ENCODE results near the gene BSG.

GRCh38 chr19:594265-594870 is 22.0 kb downstream of the BSG start:
- TF ChIP-seq EZH2 (IDR thresholded peaks at IDR 0.05) (no peak), POLR2AphosphoS5 (IDR thresholded peaks at IDR 0.05; ENCODE audit: borderline replicate concordance, low read depth, low read length) (no peak)
